NCI-H1105 (cell line): Measurements from ENCODE around the gene CYB5R4.
"Not testable (repeated sequence)": the region's sequence is repeated elsewhere in the genome, so short reads cannot be mapped to it uniquely, and the experiment has no call there.

Source experiments
- DNase-seq: peaks from one replicate; lab custom pipeline; 2025; lab: John Stamatoyannopoulos, UW

CYB5R4 gene

GRCh38 chr6:83908813-83909212 lies 49.3 kb downstream of the CYB5R4 start:
- no peak for DNase-seq

GRCh38 chr6:83911278-83911677 lies 51.8 kb downstream of the CYB5R4 start:
- no peak for DNase-seq

DNA sequence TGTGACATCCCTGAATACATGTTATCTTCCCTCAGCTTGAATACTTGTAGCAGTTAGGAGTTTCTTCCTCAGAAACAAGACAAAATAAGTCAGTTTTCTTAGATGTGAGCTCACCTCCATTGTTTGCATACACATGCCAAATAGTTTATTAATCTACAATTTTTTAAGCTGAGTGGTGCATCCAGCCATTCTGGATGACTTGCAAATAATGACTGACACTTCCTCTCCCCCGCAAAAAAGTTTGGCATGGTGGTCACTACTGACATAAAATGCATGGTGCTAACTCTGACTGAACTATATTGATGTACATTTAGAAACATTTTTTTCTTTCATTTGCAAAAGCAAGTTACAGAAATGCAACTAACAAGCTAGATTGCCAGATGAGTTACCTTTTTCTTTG lies 55.5 kb downstream of the CYB5R4 start:
- no peak for DNase-seq

GRCh38 chr6:83917001-83917400 lies 57.5 kb downstream of the CYB5R4 start:
- DNase-seq: no peak

- DNase-seq: no peak
Observed at GRCh38 chr6:83920017-83920416, 60.5 kb downstream of the CYB5R4 start.

- no peak for DNase-seq
Observed at GRCh38 chr6:83921315-83921714, 61.8 kb downstream of the CYB5R4 start.

- no peak for DNase-seq
Observed at GRCh38 chr6:83927470-83927869, 68.0 kb downstream of the CYB5R4 start.

- no peak for DNase-seq
Observed at GRCh38 chr6:83928286-83928685, 68.8 kb downstream of the CYB5R4 start.

DNA sequence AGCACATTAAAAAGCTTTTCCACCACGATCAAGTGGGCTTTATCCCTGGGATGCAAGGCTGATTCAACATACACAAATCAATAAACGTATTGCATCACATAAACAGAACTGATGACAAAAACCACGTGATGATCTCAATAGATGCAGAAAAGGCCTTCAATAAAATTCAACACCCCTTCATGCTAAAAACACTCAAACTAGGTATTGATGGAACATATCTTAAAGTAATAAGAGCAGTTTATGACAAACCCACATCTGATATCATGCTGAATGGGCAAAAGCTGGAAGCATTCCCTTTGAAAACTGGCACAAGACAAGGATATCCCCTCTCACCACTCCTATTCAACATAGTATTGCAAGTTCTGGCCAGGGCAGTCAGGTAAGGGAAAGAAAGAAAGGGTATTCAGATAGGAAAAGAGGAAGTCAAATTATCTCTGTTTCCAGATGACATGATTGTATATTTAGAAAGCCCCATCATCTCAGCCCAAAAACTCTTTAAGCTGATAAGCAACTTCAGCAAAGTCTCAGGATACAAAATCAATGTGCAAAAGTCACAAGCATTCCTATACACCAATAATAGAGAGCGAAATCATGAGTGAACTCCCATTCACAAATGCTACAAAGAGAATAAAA lies 86.8 kb downstream of the CYB5R4 start:
- not testable (repeated sequence) for DNase-seq

DNA sequence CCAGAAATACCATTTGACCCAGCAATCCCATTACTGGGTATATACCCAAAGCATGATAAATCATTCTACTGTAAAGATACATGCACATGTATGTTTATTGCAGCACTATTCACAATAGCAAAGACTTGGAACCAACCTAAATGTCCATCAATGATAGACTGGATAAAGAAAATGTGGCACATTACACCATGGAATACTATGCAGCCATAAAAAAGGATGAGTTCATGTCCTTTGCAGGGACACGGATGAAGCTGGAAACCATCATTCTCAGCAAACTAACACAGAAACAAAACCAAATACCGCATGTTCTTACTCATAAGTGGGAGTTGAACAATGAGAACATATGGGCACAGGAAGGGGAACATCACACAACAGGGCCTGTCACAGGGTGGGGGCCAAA lies 88.5 kb downstream of the CYB5R4 start:
- not testable (repeated sequence) for DNase-seq

- DNase-seq: no peak
Observed at GRCh38 chr6:83948851-83949250, 89.4 kb downstream of the CYB5R4 start.

DNA sequence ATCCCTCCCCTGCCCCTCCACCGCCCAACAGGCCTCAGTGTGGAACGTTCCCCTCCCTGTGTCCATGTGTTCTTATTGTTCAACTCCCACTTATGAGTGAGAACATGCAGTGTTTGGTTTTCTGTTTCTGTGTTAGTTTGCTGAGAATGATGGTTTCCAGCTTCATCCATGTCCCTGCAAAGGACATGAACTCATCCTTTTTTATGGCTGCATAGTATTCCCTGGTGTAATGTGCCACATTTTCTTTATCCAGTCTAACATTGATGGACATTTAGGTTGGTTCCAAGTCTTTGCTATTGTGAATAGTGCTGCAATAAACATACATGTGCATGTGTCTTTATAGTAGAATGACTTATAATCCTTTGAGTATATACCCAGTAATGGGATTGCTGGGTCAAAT lies 91.9 kb downstream of the CYB5R4 start:
- DNase-seq: not testable (repeated sequence)

GRCh38 chr6:83952830-83953229 lies 93.3 kb downstream of the CYB5R4 start:
- no peak for DNase-seq

DNA sequence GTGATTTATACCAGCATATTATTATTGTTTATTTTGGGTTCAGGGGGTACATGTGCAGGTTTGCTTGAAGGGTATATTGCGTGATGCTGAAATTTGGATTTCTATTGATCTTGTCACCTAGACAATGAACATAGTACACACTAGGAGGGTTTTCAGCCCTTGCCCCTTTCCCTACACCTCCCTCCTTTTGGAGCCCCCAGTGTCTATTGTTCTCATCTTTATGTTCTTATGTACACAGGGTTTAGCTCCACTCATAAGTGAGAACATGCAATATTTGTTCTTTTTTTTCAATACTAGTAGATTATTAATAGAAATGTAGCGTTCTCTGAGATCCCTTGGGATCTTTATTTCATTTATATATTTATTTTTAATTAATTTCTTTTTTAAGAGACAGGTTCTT lies 94.9 kb downstream of the CYB5R4 start:
- no peak for DNase-seq

- no peak for DNase-seq
Observed at GRCh38 chr6:83958241-83958685, 98.8 kb downstream of the CYB5R4 start.

DNA sequence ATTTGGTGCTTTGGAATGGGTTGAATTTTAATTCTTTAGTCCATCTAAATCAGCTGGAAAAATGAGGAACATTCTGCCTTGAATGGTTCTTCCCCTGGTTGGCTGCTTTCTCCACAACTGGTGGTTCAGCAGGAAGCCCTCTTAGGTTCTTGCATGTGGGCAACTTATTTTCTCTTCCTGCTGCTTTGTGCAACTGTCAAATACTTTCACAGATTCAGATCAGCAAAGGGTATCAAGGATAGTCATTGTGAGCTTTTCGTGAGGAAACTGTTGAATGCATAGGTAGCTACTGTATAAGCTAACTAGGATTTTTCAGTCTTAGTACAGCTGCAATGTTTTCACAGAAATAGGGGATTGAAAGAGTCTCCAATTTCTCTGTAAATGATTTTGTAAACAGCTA lies 101.2 kb downstream of the CYB5R4 start:
- DNase-seq: no peak

DNA sequence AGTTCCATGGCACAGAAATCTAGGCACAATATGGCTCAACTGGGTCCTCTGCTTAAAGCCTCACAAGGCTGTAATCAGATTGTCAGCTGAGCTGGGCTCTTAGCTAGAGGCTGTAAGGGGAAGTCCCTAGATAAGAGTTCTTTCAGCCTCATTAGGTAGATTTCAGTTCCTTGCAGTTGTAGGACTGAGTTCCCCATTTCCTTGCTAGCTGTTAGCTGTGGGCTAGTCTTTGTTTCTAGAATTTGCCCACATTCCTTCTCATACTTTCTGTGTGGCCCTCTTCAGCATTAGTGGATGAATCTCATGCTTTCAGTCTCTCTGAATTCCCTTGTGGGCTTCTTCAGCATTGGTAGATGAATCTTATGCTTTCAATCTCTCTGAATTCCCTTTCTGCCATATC lies 103.1 kb downstream of the CYB5R4 start:
- no peak for DNase-seq

- DNase-seq: no peak
Observed at GRCh38 chr6:83966539-83966938, 107.0 kb downstream of the CYB5R4 start.

DNA sequence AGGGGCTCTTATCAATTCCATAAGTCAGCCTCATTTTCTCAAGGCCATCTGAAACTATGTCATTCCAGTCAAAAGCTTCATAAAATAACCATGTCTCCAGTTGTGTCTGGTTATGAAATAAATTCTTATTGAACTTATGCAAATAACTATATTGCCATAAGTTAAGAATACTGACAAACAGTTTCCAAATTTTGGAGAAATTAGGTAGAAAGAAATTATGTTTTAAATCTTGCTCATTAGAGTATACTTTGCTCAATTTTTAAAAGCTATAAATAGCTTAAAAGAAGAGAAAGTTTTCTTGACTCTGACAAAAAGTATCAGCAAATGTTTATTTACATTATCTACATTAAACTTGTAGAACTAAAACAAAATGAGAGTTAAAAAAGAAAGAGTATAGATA lies 111.1 kb downstream of the CYB5R4 start:
- no peak for DNase-seq

DNA sequence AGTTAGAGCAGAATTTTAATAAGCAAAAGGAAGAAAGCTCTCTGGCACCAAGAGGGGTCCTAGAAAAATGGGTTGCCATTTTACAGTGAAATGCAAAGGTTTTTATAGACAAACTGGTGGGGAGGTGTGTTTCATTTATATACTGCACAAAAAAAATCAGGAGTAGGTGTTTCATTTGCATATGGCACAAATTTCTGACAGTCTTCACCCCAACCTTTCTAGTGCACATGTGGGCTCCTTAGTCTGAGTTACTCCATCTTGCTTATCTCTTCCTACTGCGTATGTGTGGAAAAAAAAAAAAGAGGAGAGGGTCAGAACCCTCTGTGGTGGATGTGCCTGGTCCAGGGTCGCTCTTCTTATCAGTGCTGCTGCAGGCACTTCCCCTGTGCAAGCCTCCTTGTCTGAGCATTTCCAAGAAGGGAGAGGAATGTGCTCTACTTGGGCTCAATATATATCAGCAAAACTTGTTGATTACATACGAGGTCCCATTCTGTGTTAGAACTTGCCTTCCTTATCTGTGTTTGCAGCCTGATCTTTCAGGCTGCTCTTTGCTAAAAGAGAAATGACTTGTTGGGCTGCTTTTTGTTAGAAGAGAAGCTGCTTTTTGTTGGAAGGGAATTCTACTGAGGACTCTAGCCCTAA lies 115.0 kb downstream of the CYB5R4 start:
- DNase-seq: no peak

GRCh38 chr6:83976037-83976755 lies 116.7 kb downstream of the CYB5R4 start:
- no peak for DNase-seq

DNA sequence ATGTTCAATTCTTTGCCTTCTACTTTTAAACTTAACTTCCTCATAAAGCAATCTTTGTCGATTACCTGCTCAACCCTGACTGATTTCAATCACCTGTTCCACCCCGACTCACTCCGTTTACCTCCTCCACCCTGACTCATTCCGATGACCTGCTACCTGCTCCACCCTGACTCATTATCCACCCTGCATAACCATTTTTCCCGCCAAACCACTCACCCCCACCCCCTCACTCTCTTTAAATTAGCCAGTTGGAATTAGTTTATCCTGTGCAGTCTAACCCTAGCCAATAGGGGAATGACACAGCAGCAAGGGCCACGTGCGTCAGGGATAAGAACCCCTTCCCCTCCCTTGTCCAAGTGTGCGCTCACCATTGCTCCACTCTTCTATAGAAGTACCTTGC lies 117.4 kb downstream of the CYB5R4 start:
- no peak for DNase-seq

GRCh38 chr6:83978324-83978734 lies 118.8 kb downstream of the CYB5R4 start:
- no peak for DNase-seq
